Parathyroid adenoma (tissue), 2 donors: ENCODE results near the gene OBSL1.

Experiments
- H2AFZ ChIP-seq: fragments of 300-600 bp; sonication (generic); one replicate; pipeline ENCODE4 v1.7.0; 2017; ENCODE audit warnings: antibody characterized with exemption, mild to moderate bottlenecking
- H3K27ac ChIP-seq: fragments of 300-600 bp; sonication (generic); one replicate; pipeline ENCODE4 v1.7.0; 2017
- H3K27me3 ChIP-seq: fragments of 300-600 bp; sonication (generic); one replicate; pipeline ENCODE4 v1.7.0; 2017; ENCODE audit warnings: low read length; ENCODE audit not compliant: control insufficient read depth, insufficient read depth
- H3K36me3 ChIP-seq: fragments of 300-600 bp; sonication (generic); one replicate; pipeline ENCODE4 v1.7.0; 2017; ENCODE audit warnings: low read length; ENCODE audit not compliant: control insufficient read depth, insufficient read depth
- H3K4me1 ChIP-seq: fragments of 300-600 bp; sonication (generic); one replicate; pipeline ENCODE4 v1.7.0; 2017; ENCODE audit warnings: control low read depth
- H3K4me2 ChIP-seq: fragments of 300-600 bp; sonication (generic); one replicate; pipeline ENCODE4 v1.7.0; 2017; ENCODE audit warnings: low read length
- H3K4me3 ChIP-seq: fragments of 300-600 bp; sonication (generic); one replicate; pipeline ENCODE4 v1.7.0; 2017; ENCODE audit warnings: low read depth, low read length
- H3K79me2 ChIP-seq: fragments of 300-600 bp; sonication (generic); one replicate; pipeline ENCODE4 v1.7.0; 2017; ENCODE audit warnings: control low read depth
- H3K9ac ChIP-seq: fragments of 300-600 bp; sonication (generic); one replicate; pipeline ENCODE4 v1.7.0; 2017; ENCODE audit warnings: mild to moderate bottlenecking
- H3K9me3 ChIP-seq: fragments of 300-600 bp; sonication (generic); one replicate; pipeline ENCODE4 v1.7.0; 2017; ENCODE audit warnings: low read length; ENCODE audit not compliant: control insufficient read depth
- CTCF ChIP-seq: fragments of 300-600 bp; sonication (generic); IDR thresholded peaks from one replicate; pipeline ENCODE4 v1.7.0; 2017; ENCODE audit warnings: antibody characterized with exemption, mild to moderate bottlenecking
- donor health status: primary hyperparathyroidism.

Gene OBSL1

GRCh38 chr2:219548990-219549389 lies 22.3 kb downstream of the OBSL1 start:
- Histone ChIP-seq H3K27ac (no peak overlapping the region), H3K27me3 (peaks cover 4% of the 10 kb centered on the region), H2AFZ (no peak overlapping the region), H3K4me2 (no peak overlapping the region), H3K9ac (no peak overlapping the region), H3K4me3 (no peak overlapping the region), H3K4me1 (peaks cover 15% of the 10 kb centered on the region), H3K79me2 (peaks cover 3% of the 10 kb centered on the region), H3K9me3 (no peaks in the 10 kb centered on the region), H3K36me3 (no peaks in the 10 kb centered on the region)
- TF ChIP-seq CTCF, result no peak

DNA sequence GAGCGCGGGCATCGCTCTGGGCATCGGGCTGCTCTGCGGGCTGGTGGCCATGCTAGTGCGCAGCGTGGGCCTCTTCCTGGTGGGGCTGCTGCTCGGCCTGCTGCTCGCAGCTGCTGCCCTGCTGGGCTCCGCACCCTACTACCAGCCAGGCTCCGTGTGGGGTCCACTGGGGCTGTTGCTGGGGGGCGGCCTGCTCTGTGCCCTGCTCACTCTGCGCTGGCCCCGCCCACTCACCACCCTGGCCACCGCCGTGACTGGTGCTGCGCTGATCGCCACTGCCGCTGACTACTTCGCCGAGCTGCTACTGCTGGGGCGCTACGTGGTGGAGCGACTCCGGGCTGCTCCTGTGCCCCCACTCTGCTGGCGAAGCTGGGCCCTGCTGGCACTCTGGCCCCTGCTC lies 23.7 kb downstream of the OBSL1 start:
- Histone ChIP-seq H3K9ac (no peak overlapping the region), H2AFZ (no peak overlapping the region), H3K27ac (no peak overlapping the region), H3K27me3 (no peaks in the 10 kb centered on the region), H3K36me3 (no peaks in the 10 kb centered on the region), H3K4me1 (peaks cover 15% of the 10 kb centered on the region), H3K79me2 (peaks cover 3% of the 10 kb centered on the region), H3K4me3 (no peak overlapping the region), H3K4me2 (no peak overlapping the region), H3K9me3 (no peaks in the 10 kb centered on the region)
- TF ChIP-seq CTCF, result no peak

GRCh38 chr2:219545943-219546352 lies 25.4 kb downstream of the OBSL1 start:
- H3K4me2 ChIP-seq, result no peak overlapping the region
- no peaks in the 10 kb centered on the region for H3K36me3 ChIP-seq
- H3K4me3 ChIP-seq, result no peak overlapping the region
- H3K9ac ChIP-seq, result no peak overlapping the region
- H3K4me1 ChIP-seq, result peaks cover 24% of the 10 kb centered on the region
- peaks cover 3% of the 10 kb centered on the region for H3K79me2 ChIP-seq
- H3K27ac ChIP-seq, result no peak overlapping the region
- no peak for TF ChIP-seq CTCF
- no peaks in the 10 kb centered on the region for H3K9me3 ChIP-seq
- no peak overlapping the region for H2AFZ ChIP-seq
- H3K27me3 ChIP-seq, result no peaks in the 10 kb centered on the region

DNA sequence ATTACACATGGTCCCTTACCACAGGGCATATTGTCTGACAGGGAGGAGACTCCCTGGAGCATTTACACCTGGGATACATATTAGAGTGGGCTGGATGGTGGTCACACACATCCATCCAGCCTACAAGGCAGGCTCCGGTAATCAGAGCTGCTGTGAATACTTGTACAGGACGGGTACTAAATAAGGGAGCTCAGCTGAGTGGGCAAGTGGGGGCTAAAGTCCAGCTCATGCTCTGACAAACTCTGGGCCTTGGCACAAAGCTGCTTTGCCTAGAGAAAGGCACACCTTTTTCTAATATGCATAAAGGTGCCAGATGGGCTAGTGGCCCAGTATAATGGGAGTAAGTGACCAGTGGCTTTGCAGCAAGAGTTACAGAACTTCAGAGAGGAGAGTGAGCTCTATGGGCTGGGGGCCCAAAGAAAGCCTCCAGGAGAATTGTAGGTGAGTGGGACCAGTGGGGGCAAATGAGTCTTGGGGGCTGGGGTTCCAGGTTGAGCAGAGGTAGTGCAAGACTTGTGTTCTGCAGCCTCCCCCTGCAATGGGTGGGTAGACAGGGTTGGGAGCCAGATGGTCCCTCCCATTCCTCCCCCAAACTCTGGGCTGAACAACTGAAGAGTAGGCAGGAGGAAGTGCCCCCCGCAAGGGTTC lies 25.9 kb downstream of the OBSL1 start:
- H2AFZ ChIP-seq, result no peak overlapping the region
- H3K9me3 ChIP-seq, result no peaks in the 10 kb centered on the region
- no peak overlapping the region for H3K4me2 ChIP-seq
- peaks cover 5% of the 10 kb centered on the region for H3K79me2 ChIP-seq
- peaks cover 24% of the 10 kb centered on the region for H3K4me1 ChIP-seq
- no peak overlapping the region for H3K27ac ChIP-seq
- H3K36me3 ChIP-seq, result no peaks in the 10 kb centered on the region
- H3K4me3 ChIP-seq, result no peak overlapping the region
- no peak overlapping the region for H3K9ac ChIP-seq
- H3K27me3 ChIP-seq, result no peaks in the 10 kb centered on the region
- TF ChIP-seq CTCF, result no peak

GRCh38 chr2:219544567-219544966 lies 26.8 kb downstream of the OBSL1 start:
- TF ChIP-seq CTCF, result no peak
- H3K9me3 ChIP-seq, result no peaks in the 10 kb centered on the region
- peaks cover 5% of the 10 kb centered on the region for H3K79me2 ChIP-seq
- no peaks in the 10 kb centered on the region for H3K27me3 ChIP-seq
- peak overlapping the region; percentile 91 for H3K4me2 ChIP-seq
- H2AFZ ChIP-seq, result peak overlapping the region; percentile 99
- peak overlapping the region; percentile 91 for H3K27ac ChIP-seq
- peaks cover 24% of the 10 kb centered on the region for H3K4me1 ChIP-seq
- no peaks in the 10 kb centered on the region for H3K36me3 ChIP-seq
- H3K9ac ChIP-seq, result peak overlapping the region; percentile 89
- peak overlapping the region; percentile 72 for H3K4me3 ChIP-seq
